Osteocyte (in vitro differentiated cells): ENCODE measurements around the gene HOXA10. TPM values are rescaled to one million over a fixed set of nuclear protein-coding genes. Genes with fewer than 3 reads are reported as not detected.

ENCODE experiments used
- DNase-seq: peaks from one replicate; pipeline ENCODE4 v3.0.0; 2021; ENCODE audit warnings: mixed read lengths; ENCODE audit not compliant: unreplicated experiment; ENCODE audit errors: extremely low spot score
- H3K27ac Mint-ChIP-seq: one replicate; pipeline ENCODE4 v1.8.0; 2021; ENCODE audit warnings: mild to moderate bottlenecking, mixed read lengths; ENCODE audit not compliant: unreplicated experiment
- H3K27me3 Mint-ChIP-seq: one replicate; pipeline ENCODE4 v1.8.0; 2021; ENCODE audit warnings: mixed read lengths; ENCODE audit not compliant: unreplicated experiment
- H3K36me3 Mint-ChIP-seq: one replicate; pipeline ENCODE4 v1.8.0; 2021; ENCODE audit warnings: mixed read lengths; ENCODE audit not compliant: unreplicated experiment
- H3K4me1 Mint-ChIP-seq: one replicate; pipeline ENCODE4 v1.8.0; 2021; ENCODE audit warnings: mixed read lengths; ENCODE audit not compliant: unreplicated experiment
- H3K4me3 Mint-ChIP-seq: one replicate; pipeline ENCODE4 v1.8.0; 2021; ENCODE audit warnings: mild to moderate bottlenecking, moderate library complexity, mixed read lengths; ENCODE audit not compliant: unreplicated experiment
- H3K9me3 Mint-ChIP-seq: one replicate; pipeline ENCODE4 v1.8.0; 2021; ENCODE audit warnings: mixed read lengths; ENCODE audit not compliant: unreplicated experiment
- total RNA-seq: library from RNA; stranded (reverse); gene quantifications from 2 replicates; pipeline ENCODE4 v1.2.1, GENCODE V29; 2021
- TF ChIP-seq, protein P1 (sequence below): fragments of 200-600 bp; sonication (generic); IDR thresholded peaks from 2 replicates; pipeline ENCODE4 v1.5.0; 2021; ENCODE audit warnings: antibody characterized with exemption, mild to moderate bottlenecking, moderate library complexity

HOXA10 gene
- total RNA-seq, 1 donor from 2014 or later = not detected

DNA sequence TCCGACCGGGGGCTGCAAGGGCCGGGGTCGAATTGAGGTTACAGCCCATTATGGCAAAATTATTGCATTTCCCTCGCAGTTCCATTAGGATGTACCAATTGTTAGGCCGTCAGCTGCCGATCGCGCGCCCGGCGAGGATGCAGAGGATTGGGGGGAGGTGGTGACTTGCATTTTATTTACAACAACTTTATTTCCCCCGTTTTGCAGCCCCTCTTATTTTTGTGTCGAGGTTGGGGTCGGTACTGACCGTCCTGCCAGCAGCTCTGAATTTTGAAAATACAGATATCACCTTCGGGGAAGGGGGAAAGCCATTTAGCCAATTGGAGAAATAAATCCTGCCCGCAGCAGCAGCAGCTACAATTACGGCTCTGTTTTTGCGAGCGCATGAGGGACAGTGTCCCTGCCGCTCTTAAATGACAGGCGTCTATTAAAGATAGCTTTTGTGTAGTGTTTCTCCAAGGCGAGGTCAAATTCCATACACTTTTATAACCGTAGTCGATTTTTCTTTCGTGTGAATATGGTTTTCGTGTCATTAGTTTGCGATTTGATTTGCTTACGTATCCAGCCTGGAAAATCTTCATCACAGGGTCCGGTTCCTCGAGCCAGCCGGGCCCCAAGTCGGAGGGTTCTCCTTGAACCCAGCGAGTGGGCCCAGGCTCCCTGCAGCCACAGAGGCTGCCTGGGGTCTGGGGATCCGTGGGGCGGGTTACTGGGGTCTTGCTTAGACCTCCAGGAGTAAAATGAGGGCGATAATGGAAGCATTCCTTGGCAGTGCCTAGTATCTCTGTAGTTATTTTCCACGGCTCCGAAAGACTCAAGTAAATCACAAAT lies 30.0 kb downstream of the HOXA10 start:
- TF ChIP-seq, protein P1, sequence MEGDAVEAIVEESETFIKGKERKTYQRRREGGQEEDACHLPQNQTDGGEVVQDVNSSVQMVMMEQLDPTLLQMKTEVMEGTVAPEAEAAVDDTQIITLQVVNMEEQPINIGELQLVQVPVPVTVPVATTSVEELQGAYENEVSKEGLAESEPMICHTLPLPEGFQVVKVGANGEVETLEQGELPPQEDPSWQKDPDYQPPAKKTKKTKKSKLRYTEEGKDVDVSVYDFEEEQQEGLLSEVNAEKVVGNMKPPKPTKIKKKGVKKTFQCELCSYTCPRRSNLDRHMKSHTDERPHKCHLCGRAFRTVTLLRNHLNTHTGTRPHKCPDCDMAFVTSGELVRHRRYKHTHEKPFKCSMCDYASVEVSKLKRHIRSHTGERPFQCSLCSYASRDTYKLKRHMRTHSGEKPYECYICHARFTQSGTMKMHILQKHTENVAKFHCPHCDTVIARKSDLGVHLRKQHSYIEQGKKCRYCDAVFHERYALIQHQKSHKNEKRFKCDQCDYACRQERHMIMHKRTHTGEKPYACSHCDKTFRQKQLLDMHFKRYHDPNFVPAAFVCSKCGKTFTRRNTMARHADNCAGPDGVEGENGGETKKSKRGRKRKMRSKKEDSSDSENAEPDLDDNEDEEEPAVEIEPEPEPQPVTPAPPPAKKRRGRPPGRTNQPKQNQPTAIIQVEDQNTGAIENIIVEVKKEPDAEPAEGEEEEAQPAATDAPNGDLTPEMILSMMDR = no peak
- no peaks in the 10 kb centered on the region for H3K9me3 Mint-ChIP-seq
- peaks cover 84% of the 10 kb centered on the region for H3K27me3 Mint-ChIP-seq
- no peak for DNase-seq
- H3K36me3 Mint-ChIP-seq = peaks cover 2% of the 10 kb centered on the region
- no peak overlapping the region for H3K27ac Mint-ChIP-seq
- H3K4me1 Mint-ChIP-seq = peaks cover 8% of the 10 kb centered on the region
- no peak overlapping the region for H3K4me3 Mint-ChIP-seq

DNA sequence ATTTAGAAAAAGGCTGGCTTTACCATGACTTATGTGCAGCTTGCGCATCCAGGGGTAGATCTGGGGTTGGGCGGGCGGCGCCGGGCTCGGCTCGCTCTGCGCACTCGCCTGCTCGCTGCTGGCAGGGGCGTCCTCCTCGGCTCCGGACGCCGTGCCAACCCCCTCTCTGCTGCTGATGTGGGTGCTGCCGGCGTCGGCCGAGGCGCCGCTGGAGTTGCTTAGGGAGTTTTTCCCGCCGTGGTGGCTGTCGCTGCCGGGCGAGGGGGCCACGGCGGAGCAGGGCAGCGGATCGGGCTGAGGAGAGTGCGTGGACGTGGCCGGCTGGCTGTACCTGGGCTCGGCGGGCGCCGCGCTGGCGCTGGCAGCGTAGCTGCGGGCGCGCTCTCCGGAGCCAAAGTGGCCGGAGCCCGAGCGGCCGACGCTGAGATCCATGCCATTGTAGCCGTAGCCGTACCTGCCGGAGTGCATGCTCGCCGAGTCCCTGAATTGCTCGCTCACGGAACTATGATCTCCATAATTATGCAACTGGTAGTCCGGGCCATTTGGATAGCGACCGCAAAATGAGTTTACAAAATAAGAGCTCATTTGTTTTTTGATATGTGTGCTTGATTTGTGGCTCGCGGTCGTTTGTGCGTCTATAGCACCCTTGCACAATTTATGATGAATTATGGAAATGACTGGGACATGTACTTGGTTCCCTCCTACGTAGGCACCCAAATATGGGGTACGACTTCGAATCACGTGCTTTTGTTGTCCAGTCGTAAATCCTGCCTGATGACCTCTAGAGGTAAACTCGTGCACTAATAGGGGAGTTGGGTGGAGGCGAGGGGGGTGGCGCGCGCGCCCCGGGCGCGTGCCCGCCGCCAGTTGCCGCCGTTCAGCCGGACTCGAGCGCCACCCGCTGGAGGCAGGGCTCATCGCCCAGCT lies 30.8 kb downstream of the HOXA10 start, which contains the start of gene HOXA5:
Gene HOXA5, minus strand, starts transcription at position 659 of the 927 bp plus-strand sequence. Its CDS starts 74 bp downstream, at position 585.
- Mint-ChIP-seq H3K4me1 (peaks cover 8% of the 10 kb centered on the region), H3K36me3 (peaks cover 2% of the 10 kb centered on the region), H3K27ac (no peak within 1 kb of the TSS), H3K4me3 (peak within 1 kb of the TSS; percentile 14), H3K9me3 (no peaks in the 10 kb centered on the region), H3K27me3 (peaks cover 87% of the 10 kb centered on the region)
- DNase-seq = no peak
- TF ChIP-seq, protein P1 = peak; percentile 30

DNA sequence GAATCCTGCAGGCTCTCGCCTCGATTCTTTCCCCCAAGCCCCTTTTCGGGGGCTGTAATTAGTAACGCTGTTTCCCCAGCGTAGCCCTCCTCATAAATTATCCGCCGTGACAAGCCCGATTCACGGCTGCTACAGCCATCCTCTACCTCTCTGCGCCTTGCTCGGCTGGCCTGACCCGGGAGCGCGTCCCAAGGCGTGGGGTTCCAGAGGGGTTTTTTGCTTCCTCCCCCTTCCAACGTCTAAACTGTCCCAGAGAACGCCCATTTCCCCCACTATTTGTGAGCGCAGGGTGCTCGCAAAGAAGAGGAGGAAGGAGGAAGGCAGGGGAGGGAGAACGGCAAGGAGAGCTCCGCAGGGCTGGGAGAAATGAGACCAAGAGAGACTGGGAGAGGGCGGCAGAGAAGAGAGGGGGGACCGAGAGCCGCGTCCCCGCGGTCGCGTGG lies 31.5 kb downstream of the HOXA10 start:
- peaks cover 90% of the 10 kb centered on the region for H3K27me3 Mint-ChIP-seq
- no peak overlapping the region for H3K27ac Mint-ChIP-seq
- H3K4me1 Mint-ChIP-seq = peaks cover 8% of the 10 kb centered on the region
- TF ChIP-seq, protein P1 = no peak
- peak overlapping the region; percentile 14 for H3K4me3 Mint-ChIP-seq
- DNase-seq = no peak
- H3K9me3 Mint-ChIP-seq = no peaks in the 10 kb centered on the region
- H3K36me3 Mint-ChIP-seq = no peaks in the 10 kb centered on the region

DNA sequence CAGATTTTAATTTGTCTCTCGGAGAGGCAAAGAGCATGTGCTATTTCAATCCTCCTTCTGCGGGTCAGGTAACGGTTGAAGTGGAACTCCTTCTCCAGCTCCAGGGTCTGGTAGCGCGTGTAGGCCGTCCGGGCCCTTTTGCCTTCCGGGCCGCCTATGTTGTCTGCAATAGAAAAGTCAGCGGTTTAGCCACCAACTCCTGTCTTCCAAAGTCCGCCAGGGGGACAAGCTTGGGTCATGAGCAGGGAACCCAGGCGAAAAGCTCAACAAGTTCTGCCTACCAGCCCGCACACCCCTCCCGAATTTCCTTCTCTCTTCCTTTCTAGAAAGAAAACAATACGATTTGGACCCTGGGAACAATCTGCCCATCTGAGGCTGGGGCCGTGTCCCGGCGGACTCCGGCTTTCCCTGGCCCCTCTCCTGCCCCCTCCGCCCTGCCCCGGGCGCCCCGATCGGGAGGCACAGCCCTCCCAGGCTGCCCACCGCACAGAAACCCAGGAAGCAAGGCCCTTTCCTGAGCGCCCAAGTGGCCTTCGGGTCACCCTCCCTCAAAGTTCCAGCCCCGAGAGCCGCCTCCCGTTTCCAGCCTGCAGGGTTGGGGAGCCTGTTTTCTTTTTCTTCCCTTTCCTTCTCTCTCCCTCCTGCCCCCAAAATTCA lies 32.1 kb downstream of the HOXA10 start:
- H3K36me3 Mint-ChIP-seq = no peaks in the 10 kb centered on the region
- no peaks in the 10 kb centered on the region for H3K9me3 Mint-ChIP-seq
- peak overlapping the region; percentile 14 for H3K4me3 Mint-ChIP-seq
- no peak overlapping the region for H3K27ac Mint-ChIP-seq
- H3K27me3 Mint-ChIP-seq = peaks cover 90% of the 10 kb centered on the region
- DNase-seq = no peak
- H3K4me1 Mint-ChIP-seq = peaks cover 8% of the 10 kb centered on the region
- TF ChIP-seq, protein P1 = no peak
